Loucy (cell line): ENCODE results near the gene NDUFAF8.

Experiments
- CTCF ChIP-seq: fragments of 200-600 bp; sonication (generic); conservative IDR thresholded peaks from 2 replicates; pipeline ENCODE4 v1.5.1; 2014; ENCODE audit warnings: mild to moderate bottlenecking, antibody characterized with exemption, low read length
- EZH2phosphoT487 ChIP-seq: fragments of 200-600 bp; IDR thresholded peaks from 2 replicates; pipeline ENCODE4 v1.6.1; 2018; ENCODE audit warnings: antibody characterized with exemption, mild to moderate bottlenecking, moderate library complexity, borderline replicate concordance

- no peak for TF ChIP-seq CTCF
- TF ChIP-seq EZH2phosphoT487: no peak
Observed at GRCh38 chr17:81282141-81282540, 43.0 kb downstream of the NDUFAF8 start.
